Stimulated activated CD4-positive, alpha-beta T cell treated with anti-CD3 and anti-CD28 coated beads, Interleukin-12 subunit alpha, Interleukin-12 subunit beta, amount 100 ng/mL, for 24 hours (primary cell): Measurements from ENCODE around the gene MYO9A.
A peak's percentile ranks its signal among the peaks of the same experiment; 100 is the strongest.

Source experiments
- DNase-seq, 2 experiments: peaks; one replicate each; pipeline ENCODE4 v3.0.0-alpha.2; 2020; ENCODE audit warnings: low read depth in 2 of 2

Gene MYO9A

GRCh38 chr15:71782422-71783165, 335.4 kb downstream of the MYO9A start:
- DNase-seq, result no peak

GRCh38 chr15:71781965-71782265, 336.0 kb downstream of the MYO9A start:
- no peak for DNase-seq

GRCh38 chr15:71781179-71781964, 336.6 kb downstream of the MYO9A start:
- no peak for DNase-seq

GRCh38 chr15:71780115-71780976, 337.6 kb downstream of the MYO9A start:
- peak in 1 of 2 experiments; percentile 4 for DNase-seq

- DNase-seq, result no peak
Observed at GRCh38 chr15:71779073-71779797, 338.7 kb downstream of the MYO9A start.

GRCh38 chr15:71777216-71777943, 340.6 kb downstream of the MYO9A start:
- no peak for DNase-seq

- no peak for DNase-seq
Observed at GRCh38 chr15:71776304-71776703, 341.6 kb downstream of the MYO9A start.

GRCh38 chr15:71775856-71776255, 342.1 kb downstream of the MYO9A start:
- no peak for DNase-seq

GRCh38 chr15:71773206-71773859, 344.6 kb downstream of the MYO9A start:
- DNase-seq, result no peak
